GM21447 (cell line): ENCODE data around the gene ST6GAL2.

Experiments used
- ATAC-seq: cut with Tn5 transposase; IDR thresholded peaks from one replicate; pipeline ENCODE4 v1.9.1; 2021; ENCODE audit not compliant: unreplicated experiment

The ST6GAL2 gene

DNA sequence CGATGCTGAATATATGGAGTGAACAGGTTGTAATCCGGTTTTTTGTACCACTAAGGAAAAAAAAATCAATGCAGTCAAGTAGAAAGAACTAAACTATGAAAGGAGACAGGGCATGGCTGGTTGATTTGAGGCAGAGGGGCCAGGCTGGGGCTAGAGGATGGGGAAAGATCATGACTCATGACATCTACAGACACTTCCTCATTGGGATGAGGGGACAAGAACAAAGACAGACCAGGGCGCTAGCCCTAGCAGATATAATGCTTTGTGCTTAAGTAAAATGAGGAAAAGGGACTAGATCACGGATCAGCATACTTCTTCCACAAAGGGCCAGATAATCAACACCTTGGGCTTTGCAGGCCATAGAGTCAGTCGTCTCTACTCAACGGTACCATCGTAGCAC, 55.8 kb downstream of the ST6GAL2 start:
- ATAC-seq, result no peak

DNA sequence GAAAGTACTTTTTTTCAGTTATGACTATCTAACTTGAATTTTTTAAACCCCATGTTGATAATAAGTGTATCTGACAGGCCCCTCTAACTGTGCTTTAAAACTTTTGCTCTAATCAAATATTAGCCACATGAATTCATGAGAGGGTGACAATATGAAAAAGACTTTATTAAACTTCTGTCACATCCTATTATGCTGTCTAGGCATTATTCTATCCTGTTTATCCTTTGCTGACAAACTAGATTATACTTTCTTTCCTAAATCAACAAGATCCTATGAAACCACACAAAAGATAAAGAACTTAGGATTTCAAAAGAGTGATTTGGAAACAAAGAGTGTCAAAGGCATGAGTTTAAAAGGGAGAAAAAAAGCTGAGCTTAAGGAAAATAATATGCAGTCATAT, 57.8 kb downstream of the ST6GAL2 start:
- ATAC-seq, result no peak

DNA sequence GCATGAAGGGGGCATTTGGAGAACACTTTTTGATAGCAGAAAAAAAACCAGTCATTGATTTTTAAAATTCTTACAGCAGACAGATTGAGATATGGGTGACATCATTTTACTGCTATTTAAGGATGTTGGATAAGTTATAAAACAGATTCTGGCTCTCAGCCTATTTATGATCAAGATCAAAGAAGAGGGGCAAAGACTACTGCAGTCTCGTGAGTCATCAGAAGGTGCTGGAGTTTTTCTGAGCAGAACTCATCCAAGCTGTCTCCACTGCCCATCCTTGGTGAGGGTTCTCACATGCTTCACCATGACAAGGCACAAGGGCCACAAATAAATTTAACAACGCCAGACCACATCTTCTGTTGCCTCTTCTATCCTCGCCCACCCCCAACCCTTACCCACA, 58.8 kb downstream of the ST6GAL2 start:
- no peak for ATAC-seq

DNA sequence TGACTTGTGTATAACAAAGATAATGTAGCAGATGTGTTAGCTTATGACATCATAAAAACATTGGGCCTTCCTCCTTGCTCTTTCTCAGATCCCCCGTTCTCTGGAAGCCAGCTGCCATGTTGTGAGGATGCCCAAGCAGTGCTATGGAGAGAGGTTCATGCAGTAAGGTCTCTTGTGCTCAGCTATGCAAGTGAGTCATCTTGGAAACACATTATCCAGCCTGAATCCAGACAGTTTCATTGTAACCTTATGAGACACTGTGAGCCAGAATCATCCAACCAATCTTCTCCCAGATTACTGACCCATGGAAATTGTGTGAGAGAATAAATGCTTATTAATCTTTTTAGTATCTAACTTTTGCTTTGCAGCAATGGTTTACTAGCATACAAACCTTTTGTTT, 60.8 kb downstream of the ST6GAL2 start:
- no peak for ATAC-seq

DNA sequence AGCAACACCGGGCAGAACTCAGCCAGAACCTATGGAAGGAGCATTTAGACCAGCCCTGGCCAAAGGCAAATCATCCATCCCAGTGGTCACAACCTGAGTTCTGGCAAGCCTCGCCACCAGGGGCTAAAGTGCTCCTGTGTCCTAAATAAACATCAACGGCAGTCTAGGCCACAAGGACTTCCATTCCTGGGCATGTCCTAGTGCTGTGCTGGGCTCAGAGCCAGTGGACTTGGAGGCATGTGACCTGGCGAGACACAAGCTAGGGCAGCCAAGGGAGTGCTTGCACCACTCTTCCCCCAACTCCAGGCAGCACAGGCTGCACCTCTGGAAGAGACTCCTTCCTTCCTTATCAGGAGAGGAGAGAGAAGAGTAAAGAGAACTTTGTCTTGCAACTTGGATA, 69.0 kb downstream of the ST6GAL2 start:
- no peak for ATAC-seq

DNA sequence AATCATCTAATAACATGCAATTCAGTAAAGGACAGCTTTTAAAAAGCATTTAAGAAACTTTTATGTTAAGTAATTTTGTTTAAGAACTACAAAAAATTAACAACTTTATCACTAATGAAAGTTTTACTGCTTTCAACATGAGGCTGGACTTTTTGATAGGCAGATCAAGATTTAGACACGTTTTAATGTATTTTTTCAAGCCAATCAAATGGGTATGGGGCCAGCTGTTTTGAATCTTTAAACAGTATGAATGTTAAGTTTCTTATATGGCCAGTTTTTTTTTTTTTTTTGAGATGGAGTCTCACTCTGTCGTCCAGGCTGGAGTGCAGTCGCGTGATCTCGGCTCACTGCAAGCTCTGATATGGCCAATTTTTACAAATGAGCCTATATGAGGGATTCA, 73.1 kb downstream of the ST6GAL2 start:
- no peak for ATAC-seq

DNA sequence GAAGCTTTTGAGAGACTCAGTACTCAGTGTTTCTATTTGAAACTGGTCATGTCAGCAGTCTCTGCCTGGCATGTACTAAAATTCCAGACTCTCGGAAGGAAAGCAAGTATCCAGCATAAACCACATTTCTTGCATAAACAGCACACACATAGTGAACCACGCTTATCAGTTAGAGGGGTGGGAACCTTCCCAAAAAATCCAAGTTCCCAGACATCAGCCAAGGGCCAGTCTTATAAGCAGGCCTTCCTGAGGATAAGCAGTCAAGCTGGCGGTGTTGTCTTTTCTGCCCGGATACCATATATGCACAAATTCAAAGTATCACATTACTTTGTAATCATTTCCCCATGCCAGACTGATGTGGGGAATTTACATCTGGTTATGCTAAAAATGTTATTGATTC, 73.6 kb downstream of the ST6GAL2 start:
- no peak for ATAC-seq

DNA sequence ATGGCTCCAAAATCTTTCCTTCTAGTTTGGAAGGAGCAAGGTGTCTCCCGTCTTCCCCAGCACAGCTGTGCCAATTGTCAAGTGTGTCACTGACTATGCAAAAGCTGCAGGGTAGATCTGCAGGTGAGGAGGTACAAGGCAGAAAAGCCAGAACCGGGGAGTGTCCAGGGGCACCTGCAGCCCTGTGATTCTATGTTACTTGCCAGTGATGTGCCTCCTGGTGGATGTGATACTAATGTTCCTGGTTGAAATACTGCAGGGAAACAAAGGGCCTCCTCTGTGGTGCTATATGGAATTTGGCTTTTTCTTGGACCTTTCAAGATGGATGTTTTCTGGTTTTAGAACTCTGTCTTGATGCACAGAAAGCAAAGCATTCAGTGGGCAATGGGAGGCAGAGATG, 80.3 kb downstream of the ST6GAL2 start:
- ATAC-seq, result no peak

DNA sequence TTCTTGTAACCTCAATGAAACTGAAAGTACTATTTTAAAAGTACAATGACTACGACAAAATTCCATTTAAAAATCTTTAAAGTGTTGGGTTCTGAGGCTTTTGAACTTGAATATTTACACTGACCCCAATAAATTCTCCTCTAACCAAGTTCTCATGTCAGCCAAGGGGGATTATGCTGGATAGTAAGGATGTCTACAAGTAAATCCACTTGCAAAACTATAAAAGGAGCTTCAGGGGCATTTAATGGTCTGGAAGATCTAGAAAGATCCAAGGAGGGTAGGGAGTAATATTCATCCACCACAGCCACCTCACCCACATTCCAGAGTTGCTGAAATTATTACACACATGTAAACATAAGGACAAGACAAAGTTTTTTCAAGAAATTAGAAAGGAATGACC, 81.8 kb downstream of the ST6GAL2 start:
- ATAC-seq, result no peak

DNA sequence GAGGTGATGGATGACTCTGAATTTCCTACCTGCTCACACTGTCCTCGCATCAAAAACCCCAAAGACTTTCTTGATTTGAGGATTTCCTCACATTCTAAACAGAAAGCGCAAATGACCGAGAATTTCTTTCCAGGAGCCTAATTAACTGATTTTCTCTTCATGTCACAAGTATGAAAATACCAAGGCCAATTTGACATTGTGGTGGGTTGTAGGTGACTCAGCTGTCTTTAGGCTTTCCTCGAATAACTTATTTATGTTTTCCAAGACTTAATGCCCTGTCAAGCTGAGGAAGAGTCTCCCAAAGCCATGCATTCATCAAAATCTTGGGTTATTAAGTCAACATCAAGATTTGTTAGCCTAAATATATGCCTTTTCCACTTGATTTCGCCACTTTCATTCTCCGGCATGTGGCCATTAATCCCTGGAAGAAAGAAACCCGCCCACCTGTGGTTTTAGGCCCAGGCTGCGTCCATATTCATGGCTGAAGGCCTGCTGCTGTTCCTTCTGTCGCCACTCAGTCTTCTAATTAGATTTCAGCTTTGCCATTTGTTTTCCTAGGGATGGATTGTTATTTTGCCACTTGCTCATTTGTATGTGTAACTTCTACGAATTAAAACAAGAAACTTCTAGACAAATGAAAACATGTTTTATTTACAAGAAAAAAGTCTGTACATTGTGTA, 84.9 kb downstream of the ST6GAL2 start:
- ATAC-seq, result no peak

DNA sequence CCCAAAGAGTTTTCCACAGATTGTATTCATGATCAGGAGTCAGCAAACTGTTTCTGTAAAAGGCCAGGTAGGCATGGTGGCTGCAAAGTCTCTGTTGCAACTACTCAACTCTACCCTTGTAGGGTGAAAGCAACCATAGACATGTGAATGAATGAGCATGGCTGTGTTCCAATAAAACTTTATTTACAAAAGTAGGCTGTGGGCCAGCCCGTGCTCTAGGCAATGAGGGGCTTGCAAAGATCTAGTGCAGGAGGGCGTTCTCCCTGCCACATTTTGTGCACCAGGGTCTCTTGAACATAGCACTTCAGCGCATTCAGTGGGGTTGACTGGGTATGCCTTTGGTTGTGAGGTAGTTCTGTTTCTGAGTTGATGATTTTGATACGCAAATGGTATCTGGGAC, 85.8 kb downstream of the ST6GAL2 start:
- ATAC-seq, result no peak

DNA sequence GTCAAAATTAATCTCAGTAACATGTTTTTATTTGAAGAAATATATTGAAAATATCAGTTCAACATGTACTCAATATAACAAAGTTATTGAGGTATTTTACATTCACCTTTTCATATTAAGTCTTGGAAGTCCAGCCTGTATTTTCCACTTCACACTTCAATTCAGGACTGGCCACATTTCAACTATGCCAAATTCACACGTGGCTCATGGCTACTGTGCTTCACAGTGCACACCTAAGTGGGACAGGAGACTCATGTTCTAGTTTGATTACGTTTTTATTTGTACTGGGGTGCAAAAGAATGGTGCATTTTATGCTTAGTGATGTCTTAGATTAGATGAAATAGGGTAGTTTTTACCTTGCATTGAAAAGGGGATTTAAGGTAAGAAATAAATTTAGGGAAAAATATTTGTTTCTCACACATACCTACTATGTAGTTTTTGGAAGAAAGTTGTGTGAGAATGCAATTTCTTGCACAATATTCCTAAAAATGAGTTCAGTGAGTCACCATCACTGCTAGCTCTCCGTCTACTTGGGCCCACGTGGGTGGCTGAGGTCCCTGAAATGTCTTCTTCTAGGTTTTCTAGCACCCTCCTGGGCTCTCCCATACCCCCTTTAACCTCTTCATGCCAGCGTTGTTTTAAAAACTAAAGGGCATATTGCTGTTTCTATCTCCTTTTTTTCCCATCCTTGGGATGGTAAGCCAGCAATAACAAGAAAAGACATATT, 87.0 kb downstream of the ST6GAL2 start:
- no peak for ATAC-seq

DNA sequence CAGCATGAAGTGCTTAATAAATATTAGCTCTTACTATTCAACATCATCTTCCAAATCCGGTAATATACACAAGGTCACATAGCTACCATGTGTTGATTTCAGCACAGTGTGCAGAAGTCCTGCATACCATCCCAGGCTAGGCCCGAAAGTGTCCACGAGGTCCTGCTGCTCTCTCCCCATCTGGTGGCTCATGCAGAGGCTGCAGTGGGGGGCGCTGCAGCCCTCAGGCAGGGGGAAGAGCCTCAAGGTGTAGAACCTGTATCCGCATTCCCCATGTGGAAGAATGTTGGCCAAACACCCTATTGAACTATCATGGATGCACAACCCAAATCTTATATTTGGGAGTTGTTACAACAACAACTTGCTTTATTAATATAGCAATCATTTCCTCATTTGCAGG, 88.5 kb downstream of the ST6GAL2 start:
- ATAC-seq, result no peak

DNA sequence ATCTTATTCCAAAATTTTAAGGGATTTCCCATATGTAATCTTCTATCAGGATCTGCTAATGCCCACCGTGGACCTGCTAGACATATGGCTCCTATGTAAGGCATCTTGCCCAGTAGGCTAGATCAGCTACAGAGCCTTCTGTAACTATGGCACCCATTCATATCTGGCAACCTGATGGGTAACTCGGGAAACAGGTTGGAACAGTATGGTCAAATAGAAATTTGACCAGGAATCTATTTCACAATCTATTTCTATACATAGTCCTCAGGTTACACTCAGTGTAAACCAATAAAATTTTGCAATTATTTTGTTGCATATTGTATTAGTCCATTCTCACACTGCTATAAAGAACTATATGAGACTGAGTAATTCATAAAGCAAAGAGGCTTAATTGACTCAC, 93.3 kb downstream of the ST6GAL2 start:
- no peak for ATAC-seq

DNA sequence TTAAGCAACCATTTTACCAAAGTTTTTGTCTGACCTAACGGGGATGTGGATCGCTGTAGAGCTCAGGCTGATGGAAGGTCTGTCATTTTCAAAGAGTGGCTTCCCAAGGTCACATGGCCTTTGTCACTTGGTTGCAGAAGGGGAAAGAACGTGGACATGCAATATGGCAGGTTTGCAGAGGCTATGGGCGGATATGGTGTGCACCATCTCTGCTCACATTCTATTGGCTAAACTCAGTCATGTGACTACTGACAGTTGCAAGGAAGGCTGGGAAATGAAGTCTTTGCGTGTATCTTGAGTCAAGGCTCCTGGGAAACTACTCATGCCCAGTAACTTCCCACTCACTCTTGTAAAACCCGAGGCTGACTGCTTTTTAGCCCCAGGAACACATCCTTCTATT, 96.8 kb downstream of the ST6GAL2 start:
- no peak for ATAC-seq

DNA sequence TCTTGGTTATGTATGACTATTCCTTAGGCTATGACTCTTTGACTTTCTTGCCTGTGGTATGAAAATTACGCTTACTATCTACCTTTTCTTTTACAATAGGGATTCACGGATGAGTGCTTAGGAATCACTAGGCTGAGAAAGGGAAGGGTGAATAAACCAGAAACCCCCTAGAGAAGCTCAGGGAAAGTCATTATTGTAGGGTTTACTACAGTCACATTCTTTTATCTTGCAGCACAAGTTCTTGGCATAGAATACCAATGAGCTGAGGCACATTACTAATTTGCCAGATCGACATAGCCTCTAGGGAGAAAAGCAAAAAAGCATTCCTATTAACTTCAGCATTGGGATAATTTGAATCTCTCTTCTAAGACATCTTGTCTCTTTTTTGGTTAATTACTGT, 103.3 kb downstream of the ST6GAL2 start:
- ATAC-seq, result no peak

DNA sequence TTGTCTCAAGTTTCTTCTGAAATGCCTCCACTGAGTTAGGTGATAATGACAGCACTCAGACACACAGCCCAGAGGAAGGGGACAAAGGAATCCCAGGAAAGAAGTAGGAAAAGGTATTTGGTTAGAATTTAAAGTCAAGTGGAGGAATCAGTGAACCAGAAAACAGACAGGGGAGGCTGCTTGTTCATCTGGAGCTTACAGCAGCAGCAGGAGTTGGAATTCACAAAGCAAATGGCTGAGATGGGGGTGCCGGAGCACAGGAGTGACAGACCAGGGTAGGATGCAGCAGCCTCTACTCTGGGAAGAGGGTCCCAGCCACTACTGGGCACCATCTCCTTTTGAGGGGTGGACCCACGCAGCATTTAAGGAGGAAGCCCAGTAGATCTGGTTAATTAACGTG, 104.8 kb downstream of the ST6GAL2 start:
- no peak for ATAC-seq

DNA sequence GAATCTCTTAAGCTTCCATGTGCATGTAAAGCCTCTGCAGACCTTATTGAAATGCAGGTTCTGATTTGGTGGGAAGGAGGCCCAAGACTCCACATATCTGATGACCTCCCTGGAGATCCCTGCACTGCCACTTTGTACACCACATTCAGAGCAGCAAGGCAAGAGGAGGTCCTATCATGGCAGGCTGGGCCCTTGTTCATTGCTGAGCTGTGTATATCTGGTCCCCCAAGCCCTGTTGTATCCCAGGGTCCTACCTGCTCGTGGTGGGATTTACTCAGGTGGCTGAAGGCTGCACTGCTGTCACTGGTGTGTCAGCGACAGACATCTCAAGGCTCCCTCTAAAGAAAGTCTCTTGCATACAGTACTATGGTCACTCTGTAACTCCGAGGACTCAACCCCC, 114.2 kb downstream of the ST6GAL2 start:
- no peak for ATAC-seq

DNA sequence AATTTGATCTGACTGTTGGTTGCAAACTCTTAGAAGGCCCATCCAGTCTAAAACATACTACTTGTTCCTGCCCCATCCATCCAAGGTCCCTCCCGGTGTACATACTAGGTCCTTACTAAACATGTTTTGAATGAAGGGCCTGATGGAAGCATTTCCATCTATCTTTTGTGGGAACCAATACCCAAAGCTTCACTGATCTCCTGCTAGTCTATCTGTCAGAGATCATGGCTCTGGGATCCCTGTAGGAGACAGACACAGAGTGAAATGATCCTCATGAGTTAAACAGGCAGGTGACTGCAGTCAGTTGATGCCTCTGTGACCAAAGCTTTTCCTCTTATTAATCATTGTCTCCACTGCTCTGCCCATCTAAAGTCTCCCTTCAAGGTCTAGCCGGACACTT, 115.0 kb downstream of the ST6GAL2 start:
- ATAC-seq, result no peak

DNA sequence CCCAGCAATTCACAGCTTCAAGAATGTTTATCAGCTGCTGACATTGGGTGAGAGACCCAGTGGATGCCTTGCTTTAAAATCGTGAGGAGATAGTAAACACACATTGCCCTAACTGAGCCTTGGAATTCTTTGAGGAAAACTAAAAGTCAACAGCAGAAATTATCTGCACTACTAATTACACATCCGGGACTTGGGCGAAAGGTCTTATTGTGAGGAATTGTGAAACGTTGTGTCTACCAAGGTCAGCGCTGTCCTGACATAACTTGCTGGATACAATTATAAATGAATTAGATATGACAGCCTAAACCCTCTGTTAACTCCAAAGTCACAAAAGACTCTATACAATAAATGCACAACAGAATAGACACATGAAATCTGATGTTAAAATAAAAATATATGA, 121.4 kb downstream of the ST6GAL2 start:
- no peak for ATAC-seq

DNA sequence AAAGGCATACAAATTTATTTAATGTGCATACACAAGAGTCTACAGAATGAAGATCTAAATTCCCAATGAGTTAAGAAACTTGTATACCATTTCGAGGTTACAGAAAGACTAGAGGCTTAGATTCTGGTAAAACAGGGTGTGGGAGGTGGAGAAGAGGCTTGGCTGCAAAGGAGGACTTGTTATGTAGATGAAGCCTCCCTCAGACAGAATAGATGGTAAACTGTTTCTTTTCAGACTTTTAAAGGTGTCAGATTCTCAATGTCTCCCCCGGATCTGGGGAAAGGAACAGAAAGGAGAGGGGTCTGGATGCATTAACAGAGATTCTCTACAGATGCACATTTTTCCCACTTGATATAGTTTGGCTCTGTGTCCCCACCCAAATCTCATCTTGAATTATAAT, 126.0 kb downstream of the ST6GAL2 start:
- no peak for ATAC-seq

DNA sequence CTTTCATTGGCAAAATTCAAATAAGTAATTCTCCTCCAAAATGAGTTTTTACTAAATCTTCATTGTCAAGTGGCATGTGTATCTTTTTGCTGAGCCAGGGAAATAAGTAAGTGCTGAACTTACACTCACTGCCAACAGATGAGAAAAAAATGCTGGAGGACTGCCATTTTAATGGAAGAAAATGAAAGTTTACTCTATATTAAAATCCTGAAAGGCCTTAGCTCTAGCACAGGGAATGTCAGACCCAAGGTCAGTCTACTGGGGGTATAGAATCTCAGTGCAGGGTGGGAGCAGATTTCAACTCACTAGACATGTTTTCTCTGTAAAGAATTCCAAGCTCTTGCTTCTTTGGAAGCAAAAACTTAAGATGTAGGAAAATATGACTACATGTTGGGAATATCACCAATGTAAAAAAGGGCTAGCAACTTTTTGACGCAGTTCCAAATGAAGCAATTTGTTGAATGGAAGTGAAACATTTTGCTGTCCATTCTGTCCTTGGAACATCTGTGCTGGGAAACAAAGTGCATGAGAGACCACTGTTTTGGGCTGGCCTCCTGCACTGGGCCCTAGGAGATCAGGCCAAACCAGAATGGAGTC, 127.0 kb downstream of the ST6GAL2 start:
- no peak for ATAC-seq
